Bronchial epithelial cell (primary cell): ENCODE measurements around the gene BORCS5. TPM values are rescaled to one million over a fixed set of nuclear protein-coding genes. Genes with fewer than 3 reads are reported as not detected.

Source experiments
- DNase-seq: peaks from one replicate; pipeline ENCODE4 v3.0.0-alpha.2; 2010; ENCODE audit warnings: low read depth
- FAIRE-seq: peaks from 2 replicates; lab custom pipeline; 2011; peaks lifted over from hg19 to GRCh38; lab: Jason Lieb, UNC
- H3K27me3 ChIP-seq: 2 replicates; pipeline ENCODE4 v1.5.1; 2011; ENCODE audit warnings: low read length; ENCODE audit not compliant: control insufficient read depth, insufficient read depth
- H3K36me3 ChIP-seq: 2 replicates; pipeline ENCODE4 v1.5.1; 2011; ENCODE audit warnings: low read length; ENCODE audit not compliant: control insufficient read depth, insufficient read depth
- H3K4me3 ChIP-seq: 2 replicates; pipeline ENCODE4 v1.5.1; 2011; ENCODE audit warnings: mild to moderate bottlenecking, low read depth, low read length, control low read depth
- total RNA-seq: library from RNA; depleted of rRNA; stranded (reverse); fragments of >200 nt; gene quantifications from 2 replicates; pipeline ENCODE4 v1.2.1, GENCODE V29; 2014
- TF ChIP-seq, protein P1 (sequence below): IDR thresholded peaks from 2 replicates; pipeline ENCODE4 v1.5.1; 2011; ENCODE audit warnings: mild to moderate bottlenecking, moderate library complexity, low read length, control low read depth, inconsistent platforms; ENCODE audit not compliant: insufficient read depth, severe bottlenecking

Gene BORCS5
- total RNA-seq, 1 donor from 2014 or later = 7.9 TPM

GRCh38 chr12:12334367-12335040, 22.4 kb upstream of the BORCS5 start:
- H3K4me3 ChIP-seq = no peak overlapping the region
- H3K27me3 ChIP-seq = no peaks in the 10 kb centered on the region
- H3K36me3 ChIP-seq = no peaks in the 10 kb centered on the region
- TF ChIP-seq, protein P1, sequence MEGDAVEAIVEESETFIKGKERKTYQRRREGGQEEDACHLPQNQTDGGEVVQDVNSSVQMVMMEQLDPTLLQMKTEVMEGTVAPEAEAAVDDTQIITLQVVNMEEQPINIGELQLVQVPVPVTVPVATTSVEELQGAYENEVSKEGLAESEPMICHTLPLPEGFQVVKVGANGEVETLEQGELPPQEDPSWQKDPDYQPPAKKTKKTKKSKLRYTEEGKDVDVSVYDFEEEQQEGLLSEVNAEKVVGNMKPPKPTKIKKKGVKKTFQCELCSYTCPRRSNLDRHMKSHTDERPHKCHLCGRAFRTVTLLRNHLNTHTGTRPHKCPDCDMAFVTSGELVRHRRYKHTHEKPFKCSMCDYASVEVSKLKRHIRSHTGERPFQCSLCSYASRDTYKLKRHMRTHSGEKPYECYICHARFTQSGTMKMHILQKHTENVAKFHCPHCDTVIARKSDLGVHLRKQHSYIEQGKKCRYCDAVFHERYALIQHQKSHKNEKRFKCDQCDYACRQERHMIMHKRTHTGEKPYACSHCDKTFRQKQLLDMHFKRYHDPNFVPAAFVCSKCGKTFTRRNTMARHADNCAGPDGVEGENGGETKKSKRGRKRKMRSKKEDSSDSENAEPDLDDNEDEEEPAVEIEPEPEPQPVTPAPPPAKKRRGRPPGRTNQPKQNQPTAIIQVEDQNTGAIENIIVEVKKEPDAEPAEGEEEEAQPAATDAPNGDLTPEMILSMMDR = peak; percentile 75
- FAIRE-seq = no peak
- DNase-seq = no peak

DNA sequence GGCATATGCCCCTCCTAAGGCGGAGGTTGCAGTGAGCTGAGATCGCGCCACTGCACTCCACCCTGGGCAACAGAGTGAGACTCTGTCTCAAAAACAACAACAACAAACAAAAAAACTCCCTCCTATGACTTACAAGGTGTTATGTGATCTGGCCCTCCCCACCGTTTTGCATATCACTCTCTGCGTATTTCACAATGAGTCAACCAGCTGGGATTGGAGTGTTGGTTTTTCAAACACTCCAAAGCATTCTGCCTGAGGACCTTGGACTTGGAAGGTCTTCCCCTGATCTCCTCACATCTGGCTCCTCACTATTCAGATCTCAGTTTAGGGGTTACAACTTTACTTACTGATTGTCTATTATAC, 20.8 kb upstream of the BORCS5 start:
- no peak for FAIRE-seq
- Histone ChIP-seq H3K27me3 (no peaks in the 10 kb centered on the region), H3K4me3 (no peak overlapping the region), H3K36me3 (no peaks in the 10 kb centered on the region)
- DNase-seq = peak; percentile 74
- TF ChIP-seq, protein P1 = no peak

- FAIRE-seq (no peak), DNase-seq (no peak)
- no peak overlapping the region for H3K4me3 ChIP-seq
- TF ChIP-seq, protein P1 = no peak
- no peaks in the 10 kb centered on the region for H3K27me3 ChIP-seq
- no peaks in the 10 kb centered on the region for H3K36me3 ChIP-seq
These were observed 20.4 kb upstream of the BORCS5 start for GRCh38 chr12:12336511-12336910.

- FAIRE-seq = no peak
- TF ChIP-seq, protein P1 = no peak
- H3K36me3 ChIP-seq = no peaks in the 10 kb centered on the region
- no peaks in the 10 kb centered on the region for H3K27me3 ChIP-seq
- no peak overlapping the region for H3K4me3 ChIP-seq
- DNase-seq = peak; percentile 79
These were observed 18.2 kb upstream of the BORCS5 start for GRCh38 chr12:12338527-12339168.

DNA sequence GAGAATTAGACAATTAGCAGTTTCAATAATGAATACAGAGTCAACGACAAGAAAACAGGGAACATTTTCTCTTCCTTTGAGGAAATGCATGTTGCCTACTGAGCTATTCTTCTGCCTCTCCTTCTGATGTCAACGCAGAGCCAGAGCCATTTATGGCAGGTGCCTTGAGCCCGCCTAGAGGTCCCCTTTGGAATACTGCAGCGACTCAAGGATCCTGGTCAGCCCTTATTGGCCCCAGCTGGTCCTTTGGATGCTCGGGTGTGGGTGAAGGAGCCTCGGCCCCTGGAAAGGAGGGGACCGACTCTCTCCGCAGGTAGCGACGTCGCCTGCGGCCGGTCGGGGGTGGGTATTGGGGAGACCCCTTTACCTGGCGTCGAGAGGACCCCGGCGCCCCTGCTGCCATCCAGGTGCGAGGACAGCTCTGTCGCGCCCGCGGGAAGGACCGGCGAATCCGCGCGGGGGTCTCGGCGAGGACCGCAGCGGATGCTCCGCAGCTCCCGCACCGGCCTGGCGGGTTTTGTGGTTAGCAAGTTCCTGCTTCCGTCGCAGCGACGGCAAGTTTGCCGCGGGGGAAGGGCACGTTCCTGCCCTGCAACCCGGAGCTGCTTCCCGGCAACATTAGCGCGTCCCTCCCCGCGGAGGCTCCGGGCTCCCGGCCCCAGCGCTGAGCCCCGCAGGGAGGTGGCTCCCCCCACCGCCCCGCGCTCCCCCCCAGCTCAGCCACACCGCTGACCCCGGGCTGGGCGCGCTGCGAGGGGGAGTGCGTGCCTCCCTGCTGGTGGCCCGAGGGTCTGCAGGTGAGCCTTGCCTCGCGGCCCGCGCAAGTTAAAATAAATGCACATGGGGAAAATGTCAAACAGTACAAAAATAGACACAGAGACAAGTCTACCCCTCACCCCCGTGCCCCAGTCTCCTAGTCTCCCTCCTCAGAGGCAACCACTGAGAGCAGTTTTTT, 6.9 kb upstream of the BORCS5 start, which contains the start of gene MANSC1:
Gene MANSC1 (minus strand): TSS at position 532 of the 955 bp plus-strand sequence. CDS start 6,928 bp downstream, outside the sequence.
- no peak for FAIRE-seq
- TF ChIP-seq, protein P1 = peak; percentile 43
- DNase-seq = no peak

More for the DNA sequence above, 6.9 kb upstream of the BORCS5 start, which contains the start of gene MANSC1:
- H3K36me3 ChIP-seq = no peaks in the 10 kb centered on the region
- H3K27me3 ChIP-seq = no peaks in the 10 kb centered on the region
- peak within 1 kb of the TSS; percentile 48 for H3K4me3 ChIP-seq
